Glutamatergic neuron (in vitro differentiated cells): ENCODE measurements around the gene ADORA1. TPM values are rescaled to one million over a fixed set of nuclear protein-coding genes. Genes with fewer than 3 reads are reported as not detected.

ENCODE experiments used
- DNase-seq: peaks from one replicate; pipeline ENCODE4 v3.0.0; 2022
- H3K27ac Mint-ChIP-seq: one replicate; pipeline ENCODE4 v1.8.0; 2020; ENCODE audit warnings: mild to moderate bottlenecking, mixed read lengths, inconsistent platforms; ENCODE audit not compliant: unreplicated experiment
- H3K27me3 Mint-ChIP-seq: one replicate; pipeline ENCODE4 v1.8.0; 2020; ENCODE audit warnings: mild to moderate bottlenecking, moderate library complexity, mixed read lengths, inconsistent platforms; ENCODE audit not compliant: unreplicated experiment
- H3K36me3 Mint-ChIP-seq: one replicate; pipeline ENCODE4 v1.8.0; 2020; ENCODE audit warnings: mild to moderate bottlenecking, mixed read lengths, inconsistent platforms; ENCODE audit not compliant: unreplicated experiment
- H3K4me1 Mint-ChIP-seq: one replicate; pipeline ENCODE4 v1.8.0; 2020; ENCODE audit warnings: mild to moderate bottlenecking, low read depth, mixed read lengths, inconsistent platforms; ENCODE audit not compliant: unreplicated experiment
- H3K4me3 Mint-ChIP-seq: one replicate; pipeline ENCODE4 v1.8.0; 2020; ENCODE audit warnings: mild to moderate bottlenecking, mixed read lengths, inconsistent platforms; ENCODE audit not compliant: unreplicated experiment
- H3K9me3 Mint-ChIP-seq: one replicate; pipeline ENCODE4 v1.8.0; 2020; ENCODE audit warnings: mild to moderate bottlenecking, moderate library complexity, mixed read lengths, inconsistent platforms; ENCODE audit not compliant: unreplicated experiment
- total RNA-seq: library from RNA; stranded (reverse); fragmentation: NEBNext Ultra II Directional; extraction: Animal tissue kit (Norgen Biotek cat#: 25700); gene quantifications from one replicate; pipeline ENCODE4 v1.2.1, GENCODE V29; 2021; ENCODE audit not compliant: unreplicated experiment
- TF ChIP-seq, protein P1 (sequence below): fragments of 200-600 bp; sonication (generic); IDR thresholded peaks from one replicate; pipeline ENCODE4 v1.5.0; 2021; ENCODE audit not compliant: partially characterized antibody, unreplicated experiment

Gene ADORA1
- total RNA-seq, 1 donor from 2014 or later = 1.2 TPM

DNA sequence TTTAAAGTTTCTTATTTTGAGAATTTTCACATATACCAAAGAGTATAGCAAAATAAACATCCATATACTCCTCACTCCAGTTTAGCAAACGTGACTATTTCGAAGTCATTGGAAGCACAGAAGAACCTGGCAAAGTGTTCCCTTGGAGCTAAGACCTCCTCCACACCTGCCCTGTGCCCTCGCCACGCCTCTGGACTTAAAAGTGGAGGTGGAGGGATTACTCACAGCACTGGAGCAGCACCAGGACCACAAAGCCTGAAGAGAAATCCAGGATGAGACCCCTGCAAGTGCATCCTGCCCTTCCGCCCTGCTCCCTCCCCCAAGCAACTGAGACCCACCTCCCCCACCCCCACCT lies 58.5 kb downstream of the ADORA1 start:
- no peak overlapping the region for H3K4me3 Mint-ChIP-seq
- no peak for DNase-seq
- peaks cover 6% of the 10 kb centered on the region for H3K36me3 Mint-ChIP-seq
- peaks cover 5% of the 10 kb centered on the region for H3K27me3 Mint-ChIP-seq
- no peak overlapping the region for H3K27ac Mint-ChIP-seq
- H3K4me1 Mint-ChIP-seq = peaks cover 6% of the 10 kb centered on the region
- TF ChIP-seq, protein P1, sequence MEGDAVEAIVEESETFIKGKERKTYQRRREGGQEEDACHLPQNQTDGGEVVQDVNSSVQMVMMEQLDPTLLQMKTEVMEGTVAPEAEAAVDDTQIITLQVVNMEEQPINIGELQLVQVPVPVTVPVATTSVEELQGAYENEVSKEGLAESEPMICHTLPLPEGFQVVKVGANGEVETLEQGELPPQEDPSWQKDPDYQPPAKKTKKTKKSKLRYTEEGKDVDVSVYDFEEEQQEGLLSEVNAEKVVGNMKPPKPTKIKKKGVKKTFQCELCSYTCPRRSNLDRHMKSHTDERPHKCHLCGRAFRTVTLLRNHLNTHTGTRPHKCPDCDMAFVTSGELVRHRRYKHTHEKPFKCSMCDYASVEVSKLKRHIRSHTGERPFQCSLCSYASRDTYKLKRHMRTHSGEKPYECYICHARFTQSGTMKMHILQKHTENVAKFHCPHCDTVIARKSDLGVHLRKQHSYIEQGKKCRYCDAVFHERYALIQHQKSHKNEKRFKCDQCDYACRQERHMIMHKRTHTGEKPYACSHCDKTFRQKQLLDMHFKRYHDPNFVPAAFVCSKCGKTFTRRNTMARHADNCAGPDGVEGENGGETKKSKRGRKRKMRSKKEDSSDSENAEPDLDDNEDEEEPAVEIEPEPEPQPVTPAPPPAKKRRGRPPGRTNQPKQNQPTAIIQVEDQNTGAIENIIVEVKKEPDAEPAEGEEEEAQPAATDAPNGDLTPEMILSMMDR = no peak
- no peaks in the 10 kb centered on the region for H3K9me3 Mint-ChIP-seq

DNA sequence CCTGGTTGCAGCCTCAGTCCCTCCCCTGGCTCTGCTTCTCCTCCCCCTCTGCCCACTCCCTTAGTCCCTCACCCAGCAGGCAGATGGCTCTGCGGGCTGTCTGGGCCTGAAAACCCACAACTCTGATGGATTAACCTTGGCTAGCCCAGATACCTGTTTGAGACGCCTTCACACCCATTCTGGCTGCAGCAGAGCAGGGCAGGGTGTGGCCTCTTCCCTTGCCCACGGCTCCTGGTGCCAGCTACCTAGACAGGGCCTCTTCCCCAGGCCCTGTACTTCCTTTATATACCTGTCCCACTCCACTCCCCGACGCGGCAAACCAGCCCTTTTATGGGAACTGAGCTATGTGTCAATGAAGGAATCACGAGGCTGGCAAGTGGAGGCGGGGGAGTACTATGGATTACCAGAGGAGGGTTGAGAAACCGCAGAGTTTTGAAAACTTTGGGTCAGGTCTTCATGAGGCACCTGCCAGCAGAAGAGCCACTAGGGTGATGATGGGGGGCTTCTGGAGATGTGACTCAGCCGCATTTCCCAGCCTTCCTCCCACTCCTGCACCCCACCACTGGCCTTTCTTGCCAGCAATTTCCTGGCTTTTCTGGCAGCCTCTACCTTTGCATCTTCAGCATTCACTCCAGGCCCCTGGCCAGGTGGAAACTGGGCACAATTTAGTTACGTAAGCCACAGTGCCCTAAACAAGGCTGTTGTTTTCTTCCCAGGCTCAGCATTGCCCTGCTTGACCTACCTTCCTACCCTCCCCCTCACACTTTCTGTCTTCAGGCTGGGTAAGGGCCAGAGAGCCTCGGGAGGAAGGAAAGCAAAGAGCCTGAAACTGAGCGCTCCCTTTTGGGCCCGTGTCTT lies 59.1 kb downstream of the ADORA1 start, which contains the start of gene CHI3L1:
Gene CHI3L1, minus strand, starts transcription at position 259 of the 858 bp plus-strand sequence. Its CDS starts 81 bp downstream, at position 178.
- H3K4me3 Mint-ChIP-seq = no peak within 1 kb of the TSS
- H3K27ac Mint-ChIP-seq = no peak within 1 kb of the TSS
- H3K36me3 Mint-ChIP-seq = peaks cover 6% of the 10 kb centered on the region
- H3K9me3 Mint-ChIP-seq = no peaks in the 10 kb centered on the region
- peaks cover 5% of the 10 kb centered on the region for H3K4me1 Mint-ChIP-seq
- DNase-seq = no peak
- TF ChIP-seq, protein P1 = no peak
- peaks cover 5% of the 10 kb centered on the region for H3K27me3 Mint-ChIP-seq

DNA sequence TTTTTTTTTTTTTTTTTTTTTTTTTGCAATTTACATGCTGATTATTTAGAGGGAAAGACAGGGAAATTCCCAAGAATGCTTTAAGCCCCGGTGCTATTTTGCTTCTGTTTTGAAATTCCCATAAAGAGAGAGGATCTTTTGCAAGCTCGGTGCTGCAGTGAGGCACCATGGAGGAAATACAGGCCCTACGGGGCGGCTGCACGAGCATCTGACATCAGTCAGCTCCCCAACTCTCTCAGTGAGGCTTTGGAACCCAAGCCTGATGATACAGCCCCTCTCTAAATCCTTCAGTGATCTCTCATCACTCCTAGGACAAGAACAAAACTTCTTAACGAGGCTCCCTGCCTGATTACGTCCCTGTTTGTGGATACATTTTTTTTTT lies 59.8 kb downstream of the ADORA1 start:
- H3K4me1 Mint-ChIP-seq = peaks cover 5% of the 10 kb centered on the region
- no peak overlapping the region for H3K27ac Mint-ChIP-seq
- TF ChIP-seq, protein P1 = no peak
- no peaks in the 10 kb centered on the region for H3K9me3 Mint-ChIP-seq
- DNase-seq = no peak
- H3K27me3 Mint-ChIP-seq = peaks cover 5% of the 10 kb centered on the region
- H3K4me3 Mint-ChIP-seq = no peak overlapping the region
- peaks cover 6% of the 10 kb centered on the region for H3K36me3 Mint-ChIP-seq

DNA sequence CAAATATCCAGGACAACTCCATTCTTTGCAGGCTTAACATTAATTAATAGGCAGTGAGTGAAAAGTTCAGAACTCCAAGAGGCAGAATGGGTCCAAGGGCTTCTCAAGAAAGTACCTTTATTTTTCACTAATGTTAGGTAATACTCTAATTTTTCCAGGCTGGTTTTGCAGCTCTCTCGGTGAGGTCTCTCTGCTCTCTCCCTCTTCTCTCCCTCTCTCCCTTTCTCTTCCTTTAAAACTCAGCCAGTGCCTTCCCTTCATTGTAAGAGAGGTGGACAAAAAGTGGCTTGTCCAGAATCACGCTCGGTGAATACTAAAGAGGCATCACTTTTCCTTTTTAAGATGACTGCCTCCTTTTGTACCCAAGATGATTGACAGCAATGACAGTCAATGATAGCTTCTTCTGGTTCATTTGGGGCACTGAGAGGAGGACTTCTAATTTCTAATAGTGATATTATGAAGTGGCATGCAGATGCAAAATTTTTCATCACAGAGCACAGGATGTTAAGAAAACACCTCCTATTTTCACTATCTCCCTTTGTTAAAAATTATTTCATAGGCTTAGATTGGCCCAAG lies 60.3 kb downstream of the ADORA1 start:
- Mint-ChIP-seq H3K4me3 (no peak overlapping the region), H3K4me1 (peaks cover 7% of the 10 kb centered on the region), H3K9me3 (no peaks in the 10 kb centered on the region), H3K36me3 (peaks cover 6% of the 10 kb centered on the region), H3K27ac (no peak overlapping the region), H3K27me3 (peaks cover 5% of the 10 kb centered on the region)
- DNase-seq = no peak
- TF ChIP-seq, protein P1 = no peak

DNA sequence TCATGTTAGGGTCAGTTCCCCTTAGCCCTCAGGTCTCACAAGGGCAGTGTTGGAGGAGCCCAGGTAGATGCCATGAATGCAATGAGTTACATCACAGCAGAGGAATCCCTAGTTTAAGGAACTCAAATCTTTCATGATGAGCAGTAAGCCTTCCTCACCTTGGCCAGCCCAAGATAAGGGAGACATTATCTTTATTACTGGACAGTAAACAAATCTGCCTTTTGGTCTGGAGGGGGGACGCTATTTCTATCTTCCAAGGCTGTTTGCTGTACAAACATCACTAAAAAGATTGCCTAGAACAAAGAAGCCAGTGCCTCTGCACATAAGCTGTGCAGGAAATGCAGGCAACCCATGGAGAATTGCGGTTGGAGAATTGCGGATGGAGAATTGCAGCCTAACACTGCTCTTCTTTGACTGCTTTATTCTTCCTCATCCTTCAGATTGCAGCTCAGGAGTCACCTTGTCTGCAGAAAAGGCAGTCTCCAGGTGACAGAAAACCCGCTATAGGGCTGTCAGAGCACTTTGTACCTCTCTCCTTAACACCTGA lies 61.2 kb downstream of the ADORA1 start:
- DNase-seq = no peak
- Mint-ChIP-seq H3K27me3 (peaks cover 5% of the 10 kb centered on the region), H3K9me3 (no peaks in the 10 kb centered on the region), H3K27ac (no peak overlapping the region), H3K36me3 (peaks cover 6% of the 10 kb centered on the region), H3K4me3 (no peak overlapping the region), H3K4me1 (peaks cover 7% of the 10 kb centered on the region)
- TF ChIP-seq, protein P1 = no peak
